GM21423 (cell line): Measurements from ENCODE around the gene GUCA1A.
A peak's percentile ranks its signal among the peaks of the same experiment; 100 is the strongest.
"Not testable (repeated sequence)": the region's sequence is repeated elsewhere in the genome, so short reads cannot be mapped to it uniquely, and the experiment has no call there.

Source experiments
- ATAC-seq: cut with Tn5 transposase; IDR thresholded peaks from one replicate; pipeline ENCODE4 v1.9.1; 2021; ENCODE audit warnings: mild to moderate bottlenecking, moderate library complexity; ENCODE audit not compliant: unreplicated experiment

The GUCA1A gene

DNA sequence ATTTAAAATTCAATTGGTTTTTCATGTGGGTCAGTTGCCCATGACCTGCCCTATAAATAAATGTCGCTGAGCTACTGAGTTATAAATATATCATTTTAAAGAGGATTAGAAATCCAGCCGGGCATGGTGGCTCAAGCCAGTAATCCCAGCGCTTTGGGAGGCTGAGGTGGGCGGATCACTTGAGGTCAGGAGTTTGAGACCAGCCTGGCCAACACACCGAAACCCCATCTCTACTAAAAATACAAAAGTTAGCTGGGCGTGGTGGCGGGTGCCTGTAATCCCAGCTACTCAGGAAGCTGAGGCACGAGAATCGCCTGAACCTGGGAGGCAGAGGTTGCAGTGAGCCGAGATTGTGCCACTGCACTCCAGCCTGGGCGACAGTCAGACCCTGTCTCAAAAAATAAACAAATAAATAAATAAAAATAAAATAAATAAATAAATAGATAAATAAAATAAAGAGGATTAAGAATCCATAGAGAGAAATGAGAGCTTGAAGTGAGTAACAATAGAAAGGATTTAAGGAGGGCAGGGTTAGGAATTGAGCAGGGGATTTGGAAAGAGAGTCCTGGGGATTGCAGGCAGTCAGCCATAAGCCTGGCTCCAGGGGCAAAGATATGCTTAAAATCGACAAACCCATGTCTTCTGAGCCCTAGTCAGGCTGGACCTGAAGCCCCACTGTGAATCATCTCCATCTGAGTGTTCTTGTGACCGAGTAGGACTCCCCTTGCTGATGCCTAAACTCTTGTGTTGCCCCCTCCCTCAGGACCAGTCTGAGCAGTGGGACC, 29.2 kb downstream of the GUCA1A start:
- ATAC-seq: not testable (repeated sequence)

DNA sequence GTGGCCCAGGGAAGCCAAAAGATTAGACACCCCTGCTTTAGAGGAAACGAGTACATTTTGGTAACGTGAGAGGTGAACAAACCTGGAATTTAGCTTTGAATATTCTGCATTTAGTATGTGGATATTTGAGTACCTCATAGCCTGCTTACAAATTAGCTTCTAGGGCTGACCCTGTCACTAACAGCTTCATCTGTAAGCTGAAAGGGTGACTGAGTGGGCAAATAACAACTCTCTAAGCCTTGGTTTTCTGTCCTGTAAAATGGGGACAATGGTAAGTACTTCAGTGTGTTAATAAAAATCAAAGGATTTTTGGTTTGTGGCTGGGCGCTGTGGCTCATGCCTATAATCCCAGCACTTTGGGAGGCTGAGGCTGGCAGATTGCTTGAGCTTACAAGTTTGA, 30.0 kb downstream of the GUCA1A start:
- no peak for ATAC-seq

DNA sequence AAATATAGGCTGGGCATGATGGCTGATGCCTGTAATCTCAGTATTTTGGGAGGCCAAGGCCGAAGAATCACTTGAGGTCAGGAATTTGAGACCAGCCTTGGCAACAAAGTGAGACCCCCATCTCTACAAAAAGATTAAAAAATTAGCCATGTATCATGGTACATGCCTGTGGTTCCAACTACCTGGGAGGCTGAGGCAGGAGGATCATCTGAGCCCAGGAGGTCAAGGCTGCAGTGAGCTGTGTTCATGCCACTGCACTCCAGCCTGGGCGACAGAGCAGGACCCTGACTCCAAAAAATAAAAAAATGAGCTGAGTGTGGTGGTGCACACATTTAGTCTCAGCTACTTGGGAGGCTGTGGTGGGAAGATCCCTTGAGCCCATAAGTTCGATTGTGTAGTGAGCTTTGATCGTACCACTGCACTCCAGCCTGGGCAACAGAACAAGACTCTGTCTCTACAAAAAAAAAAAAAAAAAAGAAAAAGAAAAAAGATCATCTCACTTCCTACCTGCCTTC, 31.7 kb downstream of the GUCA1A start:
- ATAC-seq: no peak

DNA sequence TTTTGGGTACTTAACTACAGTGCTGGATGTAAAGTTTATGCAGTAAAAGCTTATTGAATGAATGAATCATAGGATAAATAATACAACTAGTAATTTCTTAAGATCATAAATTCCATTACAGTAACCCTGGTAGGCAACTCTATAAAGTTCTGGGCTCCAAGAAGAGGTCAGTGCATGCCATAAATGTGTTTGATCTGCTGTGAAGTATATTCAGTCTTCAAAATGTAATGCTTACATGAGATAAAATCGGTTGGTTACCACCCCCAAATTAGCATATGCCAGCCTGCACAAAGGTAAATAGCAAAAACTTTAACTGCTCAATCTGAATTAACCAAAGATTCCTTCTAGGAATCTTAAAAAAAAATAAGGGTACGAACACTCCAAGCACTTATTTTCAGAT, 34.4 kb downstream of the GUCA1A start:
- ATAC-seq: not testable (repeated sequence)

DNA sequence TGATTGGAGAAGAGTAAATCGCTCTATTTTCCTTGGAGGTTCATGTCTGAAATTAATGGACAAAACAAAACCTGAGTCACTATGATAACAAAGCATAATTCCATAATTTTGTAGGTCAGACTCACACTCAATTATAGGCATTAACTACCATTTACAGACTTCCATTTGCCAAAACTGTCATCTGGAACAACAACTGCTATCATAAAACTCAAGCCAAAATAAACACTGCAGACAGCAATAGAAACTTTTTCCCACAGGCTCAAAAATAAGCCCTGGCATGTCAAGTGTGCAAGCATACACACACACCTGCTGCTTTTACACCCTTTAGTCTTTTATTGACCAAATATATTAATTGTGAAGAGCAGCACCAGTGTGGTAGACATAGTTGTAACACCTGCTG, 37.4 kb downstream of the GUCA1A start:
- no peak for ATAC-seq

DNA sequence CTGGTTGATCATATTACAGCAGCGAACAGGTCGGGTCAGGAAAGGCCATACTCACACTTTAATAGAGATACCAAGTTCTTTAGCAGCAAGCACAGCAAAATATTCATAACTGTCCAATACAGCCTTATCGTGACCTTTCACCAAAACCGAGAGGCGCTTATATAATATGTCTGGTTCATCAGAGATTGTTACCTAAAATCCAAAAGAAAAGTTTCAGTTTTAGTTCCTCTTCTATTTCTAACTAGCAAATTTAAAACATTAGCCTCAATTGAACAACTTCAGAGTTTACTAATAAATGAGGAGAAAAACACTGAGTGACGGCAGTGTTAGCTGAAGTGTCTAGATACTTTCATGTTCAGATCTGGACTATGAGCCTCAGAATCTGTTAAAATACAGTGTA, 38.6 kb downstream of the GUCA1A start:
- no peak for ATAC-seq

DNA sequence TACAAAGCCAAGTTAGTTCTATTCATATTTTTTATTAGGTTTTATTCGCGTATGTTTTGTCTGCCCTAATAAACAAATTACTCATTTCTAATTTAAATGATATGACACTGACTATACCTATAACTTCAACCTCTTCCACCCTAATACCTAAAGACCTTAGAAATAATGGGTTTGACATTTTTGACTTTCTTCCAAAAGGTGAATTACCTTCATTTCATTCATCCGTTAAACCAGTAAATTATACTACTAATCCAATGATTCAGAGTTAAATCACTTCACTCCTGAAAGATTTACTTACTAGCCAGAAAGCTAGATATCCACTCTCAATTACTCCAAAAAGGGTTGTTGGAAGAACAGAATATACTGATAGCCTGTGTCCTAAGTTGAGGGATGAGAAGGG, 39.3 kb downstream of the GUCA1A start:
- no peak for ATAC-seq

DNA sequence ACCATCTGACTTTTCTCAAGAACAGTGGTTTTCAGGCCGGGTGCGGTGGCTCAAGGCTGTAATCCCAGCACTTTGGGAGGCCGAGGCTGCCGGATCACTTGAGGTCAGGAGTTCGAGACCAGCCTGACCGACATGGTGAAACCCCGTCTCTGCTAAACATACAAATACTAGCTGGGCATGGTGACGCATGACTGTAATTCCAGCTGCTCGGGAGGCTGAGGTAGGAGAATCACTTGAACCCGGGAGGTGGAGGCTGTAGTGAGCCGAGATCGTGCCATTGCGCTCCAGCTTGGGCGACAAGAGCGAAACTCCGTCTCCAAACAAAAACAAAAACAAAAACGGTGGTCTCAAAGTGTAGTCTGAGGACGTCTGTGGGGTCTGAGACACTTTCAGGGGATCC, 43.3 kb downstream of the GUCA1A start:
- ATAC-seq: not testable (repeated sequence)

DNA sequence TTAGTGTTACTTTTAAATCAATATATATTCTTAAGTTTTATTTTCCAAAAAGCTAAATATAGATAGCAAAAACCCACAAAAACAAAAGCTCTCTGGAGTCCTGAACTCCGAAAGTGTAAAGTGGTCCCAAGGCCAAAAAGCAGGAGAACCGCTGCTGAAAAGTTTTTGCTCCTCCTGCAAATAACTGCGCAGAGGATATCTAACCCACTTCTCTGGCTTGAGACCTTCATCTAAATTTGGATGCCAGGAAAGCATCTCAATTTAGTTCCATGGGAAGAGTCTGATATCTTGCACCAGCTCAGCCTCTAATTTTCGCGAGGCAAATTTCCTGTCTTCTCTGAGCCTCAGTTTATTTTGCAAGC, 44.0 kb downstream of the GUCA1A start:
- ATAC-seq: no peak

DNA sequence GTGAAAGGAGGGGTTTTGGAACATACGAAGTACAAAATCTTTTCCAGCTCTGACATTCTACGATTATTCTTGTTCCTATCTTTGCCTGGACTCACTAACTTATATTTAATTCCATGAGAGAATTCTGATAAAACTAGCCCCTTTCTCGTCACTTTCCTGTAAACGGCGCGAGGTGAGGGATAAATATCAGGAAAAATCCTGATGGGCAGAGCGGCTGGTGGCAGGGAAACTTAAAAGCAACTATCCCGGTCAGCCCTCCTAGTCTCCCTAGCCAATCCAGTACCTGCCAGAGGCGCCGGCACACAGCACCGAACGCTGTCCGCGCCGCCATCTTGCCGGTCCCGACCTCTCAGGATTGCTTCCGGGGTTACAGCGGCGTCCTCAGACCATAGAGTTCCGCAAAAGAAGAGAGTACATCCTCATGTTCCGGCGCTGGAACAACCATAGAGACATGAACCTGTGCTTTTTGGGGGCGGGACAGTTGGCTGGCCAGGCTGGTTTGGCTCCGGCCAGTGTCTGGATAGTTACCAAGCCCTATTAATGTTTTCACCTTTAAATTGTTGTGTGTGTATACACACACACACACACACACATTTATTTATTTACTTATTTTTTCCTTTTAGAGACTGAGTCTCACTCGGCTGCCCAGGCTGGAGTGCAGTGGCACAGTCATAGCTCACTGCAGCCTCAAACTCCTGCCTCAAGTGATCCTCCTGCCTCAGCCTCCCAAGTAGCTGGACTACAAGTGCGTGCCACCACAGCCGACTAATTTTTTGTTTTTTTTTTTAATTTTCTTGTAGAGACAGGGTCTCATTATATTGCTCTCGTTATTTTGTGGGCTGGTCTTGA, 44.6 kb downstream of the GUCA1A start, which contains the start of gene MRPS10:
TSS of gene MRPS10 (minus strand) at position 343 of the 849 bp plus-strand sequence. CDS start at position 331, 12 bp downstream.
- peak; percentile 97 for ATAC-seq

DNA sequence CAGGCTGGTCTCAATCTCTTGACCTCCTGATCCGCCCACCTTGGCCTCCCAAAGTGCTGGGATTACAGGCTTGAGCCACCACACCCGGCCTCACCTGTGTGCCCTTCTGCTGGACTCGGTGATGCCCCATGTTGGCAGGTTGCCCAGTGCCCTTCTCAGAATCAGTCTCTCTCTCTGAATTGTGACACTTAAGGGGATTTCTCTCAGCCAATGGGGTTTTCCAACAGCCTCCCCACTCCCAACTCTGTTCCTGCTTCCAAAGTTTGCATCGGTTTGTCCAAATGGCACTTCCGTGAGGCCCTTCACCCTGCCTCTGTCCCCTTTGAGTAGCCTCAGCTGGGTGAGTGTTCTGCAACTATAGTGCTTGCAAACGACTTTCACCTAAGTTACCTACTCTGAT, 47.6 kb downstream of the GUCA1A start:
- ATAC-seq: no peak

DNA sequence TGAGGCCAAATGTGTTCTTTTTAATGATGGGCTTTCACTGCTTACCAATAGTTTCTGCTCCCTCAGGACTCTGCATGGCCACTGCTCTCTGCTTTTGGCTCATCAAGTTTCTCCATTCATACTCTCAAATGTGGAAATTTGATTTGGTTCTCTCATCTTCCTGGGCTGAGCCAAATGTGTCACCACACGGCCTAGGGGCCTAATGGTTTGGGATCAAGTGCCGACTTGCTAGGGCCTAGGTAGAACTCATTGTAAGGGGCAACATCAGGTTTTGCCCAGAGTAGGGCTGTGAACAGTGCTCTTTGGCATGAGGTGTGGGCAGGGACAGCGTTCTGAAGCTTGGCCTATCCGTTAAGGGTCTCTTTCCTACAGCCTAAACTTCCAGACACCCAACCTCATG, 48.4 kb downstream of the GUCA1A start:
- no peak for ATAC-seq

DNA sequence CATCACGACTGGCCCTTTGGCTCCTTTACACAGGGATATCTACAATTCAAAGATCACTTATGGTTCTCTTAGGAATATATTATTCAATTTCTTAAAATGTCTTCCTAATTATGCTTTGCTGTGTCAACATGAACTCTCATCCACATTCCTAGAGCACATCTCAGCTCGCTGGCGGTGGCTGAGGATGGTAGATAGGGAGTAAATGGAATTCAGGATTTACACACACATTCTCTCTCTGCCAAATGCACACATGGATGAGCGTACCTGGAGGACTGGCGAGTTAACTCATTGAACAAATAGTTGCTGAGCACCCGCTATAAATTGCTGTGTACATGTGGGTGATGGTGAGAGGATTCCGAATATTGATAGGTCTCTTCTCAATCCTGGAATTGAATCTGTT, 49.3 kb downstream of the GUCA1A start:
- ATAC-seq: no peak

DNA sequence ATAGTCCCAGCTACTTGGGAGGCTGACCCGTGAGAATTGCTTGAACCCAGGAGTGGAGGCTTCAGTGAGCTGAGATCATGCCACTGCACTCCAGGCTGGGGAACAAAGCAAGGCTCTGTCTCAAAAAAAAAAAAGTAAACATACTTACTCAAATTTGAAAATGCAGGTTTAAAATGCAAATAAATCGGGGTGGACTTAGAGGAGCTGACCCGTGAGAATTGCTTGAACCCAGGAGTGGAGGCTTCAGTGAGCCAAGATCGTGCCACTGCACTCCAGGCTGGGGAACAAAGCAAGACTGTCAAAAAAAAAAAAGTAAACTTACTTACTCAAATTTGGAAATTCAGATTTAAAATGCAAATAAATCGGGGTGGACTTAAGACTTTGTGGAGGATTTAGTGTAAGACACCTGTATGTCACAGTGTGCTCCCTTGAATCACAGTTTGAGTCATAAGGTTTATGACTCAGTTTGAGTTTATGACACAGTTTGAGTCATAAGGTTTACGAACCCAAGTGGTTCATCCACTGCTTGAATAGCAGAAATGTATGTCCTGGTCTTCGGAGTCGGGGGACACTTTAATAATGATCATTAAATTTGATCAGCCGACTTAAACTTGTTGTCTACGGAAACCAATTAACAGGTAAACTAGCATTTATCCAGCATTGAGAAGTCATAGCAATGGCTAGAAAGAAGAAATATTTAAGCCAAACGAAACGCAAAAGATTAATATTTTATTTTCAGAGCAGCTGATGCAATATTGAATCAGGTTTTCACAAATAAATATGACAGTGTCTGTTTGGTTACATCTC, 51.3 kb downstream of the GUCA1A start:
- peak; percentile 77 for ATAC-seq

DNA sequence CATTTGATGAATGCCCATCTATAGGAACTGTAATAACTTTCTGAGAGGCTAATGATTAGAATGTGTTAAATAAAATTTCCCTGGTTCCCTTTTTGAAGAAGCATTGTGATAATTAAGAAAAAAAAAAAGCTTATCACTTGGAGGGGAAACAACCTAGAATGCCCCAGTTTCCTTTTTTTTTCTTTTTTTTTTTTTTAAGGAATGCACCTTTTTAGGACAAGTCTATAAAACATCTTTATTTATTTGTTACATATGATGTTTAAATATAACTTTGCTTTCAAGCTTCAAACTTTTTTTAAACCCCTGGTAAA, 51.8 kb downstream of the GUCA1A start:
- ATAC-seq: no peak

DNA sequence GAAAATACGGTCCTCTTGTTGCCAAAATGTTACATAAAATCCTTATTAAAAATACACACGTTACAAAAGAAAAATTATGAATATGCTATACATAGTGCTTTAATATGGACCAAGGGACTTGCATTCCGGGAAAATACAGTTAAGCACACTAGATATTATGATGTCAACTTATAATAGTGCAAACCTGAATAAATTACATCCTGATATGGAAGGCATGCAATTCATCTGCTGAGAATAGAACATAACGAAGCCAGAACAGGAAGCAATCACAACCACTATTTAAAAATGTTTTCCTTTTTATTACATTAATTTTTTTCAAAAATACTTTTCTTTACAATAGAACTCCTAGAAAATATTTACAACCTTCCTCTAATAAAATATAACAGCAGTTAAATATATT, 52.3 kb downstream of the GUCA1A start:
- no peak for ATAC-seq

DNA sequence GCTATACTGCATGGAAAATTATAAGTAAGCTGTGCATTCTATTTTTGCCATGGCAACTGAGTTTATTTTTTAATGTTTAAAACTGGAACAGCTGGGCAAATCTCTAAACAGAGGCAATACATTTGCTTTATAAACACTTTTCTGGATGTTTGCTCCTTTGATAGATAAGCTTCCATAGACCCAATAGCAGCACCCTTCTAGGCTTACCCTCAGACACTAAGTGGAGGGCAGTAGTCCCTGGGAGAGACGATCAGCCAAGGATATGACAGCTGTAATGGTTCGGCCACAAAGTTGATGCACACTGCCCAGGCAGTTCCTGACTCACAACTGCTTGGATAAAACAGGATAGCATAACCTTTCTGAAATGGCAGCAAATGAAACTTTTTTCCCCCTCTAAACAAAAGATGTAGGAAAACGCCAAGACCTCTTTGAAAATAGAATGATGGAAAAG, 53.0 kb downstream of the GUCA1A start:
- no peak for ATAC-seq

DNA sequence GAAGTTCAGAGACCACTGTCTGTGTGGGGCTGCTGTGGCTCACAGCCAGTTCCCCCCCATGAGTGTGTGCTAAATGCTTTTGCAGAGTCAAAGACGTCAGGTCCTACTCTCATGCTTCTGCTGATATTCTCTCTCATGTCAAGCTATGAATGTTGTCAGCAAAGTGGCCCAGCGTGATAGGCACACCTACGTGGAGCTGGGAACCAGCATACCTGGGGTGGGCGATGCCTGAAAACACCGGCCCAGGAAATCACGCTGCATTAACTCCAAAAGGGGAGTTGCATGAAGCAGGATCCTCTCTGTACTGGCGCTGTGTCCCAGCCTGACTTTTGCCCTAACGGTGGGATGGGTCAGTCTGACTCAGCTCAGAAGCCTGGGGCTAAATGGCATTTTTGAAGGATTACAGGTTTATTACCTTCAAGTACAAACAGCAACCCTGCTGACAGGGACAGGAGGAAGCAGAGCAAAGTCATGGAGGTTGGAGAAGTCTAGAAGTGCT, 53.5 kb downstream of the GUCA1A start:
- ATAC-seq: no peak

DNA sequence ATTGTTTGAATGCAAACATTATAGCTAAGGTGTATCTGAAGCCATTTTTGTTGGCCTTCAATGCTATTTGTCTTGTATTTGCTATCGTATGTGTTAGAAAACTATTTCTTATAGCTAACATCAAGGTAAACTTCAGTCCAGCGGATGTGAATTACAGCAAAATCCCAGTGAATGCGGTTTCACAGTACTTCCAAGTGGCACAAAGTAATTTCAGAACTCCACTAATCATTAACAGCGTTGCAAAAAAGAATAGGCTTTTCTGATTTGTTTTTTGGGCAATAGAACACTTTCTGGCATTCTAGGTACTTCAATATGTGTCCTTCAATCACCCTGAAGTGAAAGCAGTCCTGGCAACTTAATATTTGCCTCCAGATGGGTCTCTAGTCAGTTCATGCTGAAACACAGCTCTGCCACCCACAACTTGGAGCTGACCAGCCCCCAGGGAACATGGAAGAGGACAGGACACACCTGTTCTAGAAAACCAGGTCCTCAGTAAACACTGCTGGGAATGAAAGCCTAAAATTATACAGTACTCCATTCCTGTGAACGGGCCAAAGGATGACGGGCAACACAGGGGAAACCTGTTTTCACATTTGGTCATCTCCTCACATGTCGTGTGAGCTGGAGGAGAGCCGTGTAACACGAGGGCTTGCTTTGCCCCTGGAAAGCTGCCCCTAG, 54.1 kb downstream of the GUCA1A start:
- no peak for ATAC-seq

DNA sequence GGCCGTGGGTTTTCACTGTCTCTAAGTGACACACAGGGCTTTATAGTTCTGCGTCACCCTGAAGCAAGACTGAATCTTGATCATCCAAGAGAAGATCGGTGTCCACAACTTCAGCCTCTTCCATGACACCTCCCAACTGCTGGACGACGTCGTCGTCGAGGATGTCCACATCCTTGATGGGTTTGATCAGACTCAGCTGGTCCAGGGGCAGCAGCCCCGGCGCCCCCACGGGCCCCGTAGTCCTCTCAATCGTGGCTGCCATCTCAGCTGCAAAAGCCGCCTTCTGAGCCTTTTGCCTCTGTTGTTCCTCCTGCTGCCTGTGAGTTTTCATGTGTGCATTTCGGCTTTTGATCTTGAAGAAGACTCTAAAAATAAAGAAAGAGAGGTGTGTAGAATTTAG, 55.1 kb downstream of the GUCA1A start:
- ATAC-seq: no peak
